ENCODE results near the gene EFHD1. TPM values are rescaled to one million over a fixed set of nuclear protein-coding genes. Genes with fewer than 3 reads are reported as not detected.
"Not testable (repeated sequence)": the region's sequence is repeated elsewhere in the genome, so short reads cannot be mapped to it uniquely, and the experiment has no call there.

EFHD1 gene
- total RNA-seq, 6 experiments from 2014 or later, result 2.0 to 3.4 (median 2.9) TPM

DNA sequence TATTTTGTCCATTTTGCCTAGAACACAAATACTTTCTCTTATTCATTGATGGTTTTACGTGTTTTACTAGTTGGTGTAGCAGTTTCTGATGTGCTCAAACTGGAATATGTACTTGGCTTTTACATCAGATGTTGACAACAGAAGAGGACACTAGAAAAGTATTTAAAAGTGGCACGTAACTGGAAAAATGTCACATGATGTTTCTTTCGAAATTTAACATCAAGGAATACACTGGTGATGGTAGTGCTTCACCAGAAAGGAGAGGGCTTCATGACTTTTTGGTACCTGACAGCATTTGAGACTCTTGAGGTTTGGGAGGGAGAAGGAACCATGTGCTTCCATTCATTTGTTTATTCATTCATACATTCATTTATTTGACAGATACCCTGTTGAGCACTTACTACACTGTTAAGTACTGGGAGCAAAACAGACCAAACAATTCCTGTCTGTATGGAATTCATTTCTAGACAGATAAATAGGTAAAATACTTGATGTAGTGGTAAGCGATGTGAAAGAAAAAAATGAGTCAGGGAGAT, 65.2 kb downstream of the EFHD1 start:
- Mint-ChIP-seq H3K4me3 (peak overlapping the region; percentile 98), H3K4me1 (ENCODE audit: low read depth) (peaks cover 29% of the 10 kb centered on the region), H3K27ac (peak overlapping the region; percentile 54), H3K9me3 (no peaks in the 10 kb centered on the region), H3K36me3 (ENCODE audit: low read depth) (peaks cover 23% of the 10 kb centered on the region), H3K27me3 (ENCODE audit: insufficient read depth) (no peaks in the 10 kb centered on the region)
- DNase-seq, result no peak
- TF ChIP-seq, protein P1, sequence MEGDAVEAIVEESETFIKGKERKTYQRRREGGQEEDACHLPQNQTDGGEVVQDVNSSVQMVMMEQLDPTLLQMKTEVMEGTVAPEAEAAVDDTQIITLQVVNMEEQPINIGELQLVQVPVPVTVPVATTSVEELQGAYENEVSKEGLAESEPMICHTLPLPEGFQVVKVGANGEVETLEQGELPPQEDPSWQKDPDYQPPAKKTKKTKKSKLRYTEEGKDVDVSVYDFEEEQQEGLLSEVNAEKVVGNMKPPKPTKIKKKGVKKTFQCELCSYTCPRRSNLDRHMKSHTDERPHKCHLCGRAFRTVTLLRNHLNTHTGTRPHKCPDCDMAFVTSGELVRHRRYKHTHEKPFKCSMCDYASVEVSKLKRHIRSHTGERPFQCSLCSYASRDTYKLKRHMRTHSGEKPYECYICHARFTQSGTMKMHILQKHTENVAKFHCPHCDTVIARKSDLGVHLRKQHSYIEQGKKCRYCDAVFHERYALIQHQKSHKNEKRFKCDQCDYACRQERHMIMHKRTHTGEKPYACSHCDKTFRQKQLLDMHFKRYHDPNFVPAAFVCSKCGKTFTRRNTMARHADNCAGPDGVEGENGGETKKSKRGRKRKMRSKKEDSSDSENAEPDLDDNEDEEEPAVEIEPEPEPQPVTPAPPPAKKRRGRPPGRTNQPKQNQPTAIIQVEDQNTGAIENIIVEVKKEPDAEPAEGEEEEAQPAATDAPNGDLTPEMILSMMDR (IDR thresholded peaks at IDR 0.05), result no peak

DNA sequence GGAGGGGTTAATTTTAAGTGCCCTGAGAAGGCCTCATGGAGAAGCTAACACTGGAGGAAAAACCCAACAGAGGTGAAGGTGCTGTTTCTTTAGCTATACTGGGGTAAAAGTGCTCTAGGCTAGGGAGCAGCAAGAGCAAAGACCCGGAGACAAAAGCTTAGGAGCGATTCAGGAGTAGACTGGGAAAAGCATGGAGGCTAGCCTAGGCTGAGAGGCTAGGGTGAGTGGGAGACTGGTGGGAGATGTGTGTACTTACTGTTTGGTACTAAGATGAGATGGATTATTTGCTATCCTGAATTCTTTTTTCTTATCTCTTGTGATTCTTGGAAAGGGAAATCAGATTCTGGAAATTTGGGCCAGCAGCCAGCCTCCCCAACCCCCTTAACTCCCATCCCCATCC, 65.7 kb downstream of the EFHD1 start:
- no peaks in the 10 kb centered on the region for H3K9me3 Mint-ChIP-seq
- TF ChIP-seq, protein P1 (IDR thresholded peaks at IDR 0.05), result no peak
- no peaks in the 10 kb centered on the region for H3K27me3 Mint-ChIP-seq (ENCODE audit: insufficient read depth)
- DNase-seq, result no peak
- H3K4me1 Mint-ChIP-seq (ENCODE audit: low read depth), result peaks cover 29% of the 10 kb centered on the region
- peaks cover 28% of the 10 kb centered on the region for H3K36me3 Mint-ChIP-seq (ENCODE audit: low read depth)
- H3K27ac Mint-ChIP-seq, result peak overlapping the region; percentile 54
- H3K4me3 Mint-ChIP-seq, result peak overlapping the region; percentile 98

DNA sequence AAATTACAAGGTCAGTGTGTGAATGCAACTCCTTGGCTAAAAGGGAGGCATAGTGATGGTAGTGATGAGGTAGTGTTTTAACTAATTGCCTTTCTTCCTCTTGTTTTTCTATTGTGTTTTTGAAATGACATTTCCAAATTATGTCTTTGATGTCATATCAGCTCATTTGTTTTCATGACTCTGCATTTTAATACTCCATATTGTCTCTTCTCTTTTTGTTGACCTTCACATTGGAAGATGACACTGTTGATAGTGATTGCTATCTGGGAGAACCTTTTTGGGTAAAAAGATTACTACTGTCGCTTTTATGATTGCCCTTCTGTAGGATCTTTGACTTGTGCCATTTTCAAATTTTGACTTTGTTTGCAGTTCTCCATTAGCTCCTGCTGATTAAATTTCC, 66.8 kb downstream of the EFHD1 start:
- no peaks in the 10 kb centered on the region for H3K27me3 Mint-ChIP-seq (ENCODE audit: insufficient read depth)
- H3K4me1 Mint-ChIP-seq (ENCODE audit: low read depth), result peaks cover 29% of the 10 kb centered on the region
- peak overlapping the region; percentile 98 for H3K4me3 Mint-ChIP-seq
- TF ChIP-seq, protein P1 (IDR thresholded peaks at IDR 0.05), result no peak
- no peak for DNase-seq
- peak overlapping the region; percentile 36 for H3K27ac Mint-ChIP-seq
- peaks cover 34% of the 10 kb centered on the region for H3K36me3 Mint-ChIP-seq (ENCODE audit: low read depth)
- H3K9me3 Mint-ChIP-seq, result no peaks in the 10 kb centered on the region

DNA sequence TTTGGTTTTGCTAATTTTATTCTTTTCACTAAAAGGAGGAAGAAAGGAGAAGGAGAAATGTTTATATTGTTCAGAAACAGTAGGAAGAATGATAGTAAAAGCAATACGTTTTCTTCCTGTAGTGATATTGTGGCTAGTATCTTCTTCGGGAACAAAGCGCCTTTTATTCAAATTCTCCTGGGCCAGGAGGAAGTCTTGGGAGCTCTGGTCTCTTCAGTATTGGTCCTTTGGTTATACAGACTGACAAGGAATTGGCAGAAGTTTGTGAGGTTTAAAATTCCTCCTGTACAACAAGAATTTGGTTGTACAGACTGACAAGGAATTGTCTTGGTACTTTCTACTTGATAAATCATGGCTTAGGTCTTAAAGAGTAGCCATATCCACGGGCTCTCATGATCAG, 73.7 kb downstream of the EFHD1 start:
- H3K9me3 Mint-ChIP-seq, result no peaks in the 10 kb centered on the region
- no peaks in the 10 kb centered on the region for H3K4me1 Mint-ChIP-seq (ENCODE audit: low read depth)
- no peaks in the 10 kb centered on the region for H3K27me3 Mint-ChIP-seq (ENCODE audit: insufficient read depth)
- H3K4me3 Mint-ChIP-seq, result no peak overlapping the region
- no peak for DNase-seq
- H3K27ac Mint-ChIP-seq, result no peak overlapping the region
- peaks cover 15% of the 10 kb centered on the region for H3K36me3 Mint-ChIP-seq (ENCODE audit: low read depth)
- TF ChIP-seq, protein P1 (IDR thresholded peaks at IDR 0.05), result no peak

DNA sequence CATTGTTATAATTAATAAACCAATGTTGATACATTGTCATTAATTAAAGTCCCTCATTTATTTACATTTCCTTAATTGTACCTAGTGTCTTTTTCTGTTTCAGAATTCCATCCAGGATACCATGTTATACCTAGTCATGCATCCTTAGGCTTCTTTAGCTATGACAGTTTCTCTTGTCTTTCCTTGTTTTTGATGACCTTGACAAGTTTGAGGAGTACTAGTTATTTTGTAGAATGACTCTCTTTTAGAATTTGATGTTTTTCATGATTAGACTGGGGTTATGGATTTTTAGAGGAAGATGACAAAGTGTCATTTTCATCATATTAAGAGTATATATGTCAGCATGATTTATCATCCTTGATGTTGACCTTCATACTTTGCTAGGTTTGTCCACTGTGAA, 80.1 kb downstream of the EFHD1 start:
- H3K4me1 Mint-ChIP-seq (ENCODE audit: low read depth), result peaks cover 27% of the 10 kb centered on the region
- TF ChIP-seq, protein P1 (IDR thresholded peaks at IDR 0.05), result no peak
- no peaks in the 10 kb centered on the region for H3K27me3 Mint-ChIP-seq (ENCODE audit: insufficient read depth)
- no peak overlapping the region for H3K4me3 Mint-ChIP-seq
- H3K27ac Mint-ChIP-seq, result no peak overlapping the region
- H3K9me3 Mint-ChIP-seq, result no peaks in the 10 kb centered on the region
- DNase-seq, result no peak
- peaks cover 24% of the 10 kb centered on the region for H3K36me3 Mint-ChIP-seq (ENCODE audit: low read depth)

DNA sequence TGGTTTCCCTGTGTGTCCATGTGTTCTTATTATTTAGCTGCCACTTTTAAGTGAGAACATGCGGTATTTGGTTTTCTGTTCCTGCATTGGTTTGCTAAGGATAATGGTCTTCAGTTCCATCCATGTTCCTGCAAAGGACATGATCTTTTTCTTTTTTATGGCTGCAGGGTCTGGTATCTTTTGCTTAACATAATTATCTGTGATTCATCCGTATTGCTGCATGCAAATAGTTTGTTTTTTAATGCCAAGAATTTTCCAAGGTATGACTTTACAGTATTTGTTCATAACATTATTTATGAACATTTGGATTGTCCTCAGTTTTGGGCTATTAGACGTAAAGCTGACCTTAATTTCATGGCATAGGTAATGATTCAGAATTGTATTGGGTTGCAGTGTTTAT, 81.6 kb downstream of the EFHD1 start:
- H3K9me3 Mint-ChIP-seq, result no peaks in the 10 kb centered on the region
- H3K4me3 Mint-ChIP-seq, result peak overlapping the region; percentile 21; the same call in 1 of the 2 replicates
- H3K4me1 Mint-ChIP-seq (ENCODE audit: low read depth), result peaks cover 33% of the 10 kb centered on the region
- H3K27ac Mint-ChIP-seq, result peak overlapping the region; percentile 65
- peaks cover 35% of the 10 kb centered on the region for H3K36me3 Mint-ChIP-seq (ENCODE audit: low read depth)
- TF ChIP-seq, protein P1 (IDR thresholded peaks at IDR 0.05), result no peak
- H3K27me3 Mint-ChIP-seq (ENCODE audit: insufficient read depth), result no peaks in the 10 kb centered on the region
- peak; percentile 24 for DNase-seq

DNA sequence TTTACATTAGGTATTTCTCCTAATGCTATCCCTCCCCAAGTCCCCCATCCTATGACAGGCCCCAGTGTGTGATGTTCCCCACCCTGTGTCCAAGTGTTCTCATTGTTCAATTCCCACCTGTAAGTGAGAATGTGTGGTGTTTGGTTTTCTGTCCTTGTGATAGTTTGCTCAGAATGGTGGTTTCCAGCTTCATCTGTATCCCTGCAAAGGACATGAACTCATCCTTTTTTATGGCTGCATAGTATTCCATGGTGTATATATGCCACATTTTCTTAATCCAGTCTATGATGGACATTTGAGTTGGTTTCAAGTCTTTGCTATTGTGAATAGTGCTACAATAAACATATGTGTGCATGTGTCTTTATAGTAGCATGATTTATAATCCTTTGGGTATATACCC, 86.7 kb downstream of the EFHD1 start:
- not testable (repeated sequence) for H3K27ac Mint-ChIP-seq; DNase-seq; H3K27me3 Mint-ChIP-seq (ENCODE audit: insufficient read depth); H3K4me3 Mint-ChIP-seq; H3K9me3 Mint-ChIP-seq
- H3K36me3 Mint-ChIP-seq (ENCODE audit: low read depth), result peaks cover 37% of the 10 kb centered on the region
- H3K4me1 Mint-ChIP-seq (ENCODE audit: low read depth), result peaks cover 20% of the 10 kb centered on the region

All from HFFc6 (cell line).